Bronchial epithelial cell (primary cell): ENCODE results near the gene LONRF2. TPM values are rescaled to one million over a fixed set of nuclear protein-coding genes. Genes with fewer than 3 reads are reported as not detected.
A peak's percentile ranks its signal among the peaks of the same experiment; 100 is the strongest.

Experiments used
- DNase-seq: peaks from one replicate; pipeline ENCODE4 v3.0.0-alpha.2; 2010; ENCODE audit warnings: low read depth
- FAIRE-seq: peaks from 2 replicates; lab custom pipeline; 2011; peaks lifted over from hg19 to GRCh38; lab: Jason Lieb, UNC
- H3K27me3 ChIP-seq: 2 replicates; pipeline ENCODE4 v1.5.1; 2011; ENCODE audit warnings: low read length; ENCODE audit not compliant: control insufficient read depth, insufficient read depth
- H3K36me3 ChIP-seq: 2 replicates; pipeline ENCODE4 v1.5.1; 2011; ENCODE audit warnings: low read length; ENCODE audit not compliant: control insufficient read depth, insufficient read depth
- H3K4me3 ChIP-seq: 2 replicates; pipeline ENCODE4 v1.5.1; 2011; ENCODE audit warnings: mild to moderate bottlenecking, low read depth, low read length, control low read depth
- CTCF ChIP-seq: IDR thresholded peaks from 2 replicates; pipeline ENCODE4 v1.5.1; 2011; ENCODE audit warnings: mild to moderate bottlenecking, moderate library complexity, low read length, control low read depth, inconsistent platforms; ENCODE audit not compliant: insufficient read depth, severe bottlenecking
- total RNA-seq: library from RNA; depleted of rRNA; stranded (reverse); fragments of >200 nt; gene quantifications from 2 replicates; pipeline ENCODE4 v1.2.1, GENCODE V29; 2014

LONRF2 gene
- total RNA-seq, 1 donor from 2014 or later: not detected

GRCh38 chr2:100327742-100328141 is 5.4 kb upstream of the LONRF2 start:
- Histone ChIP-seq H3K27me3 (peaks cover 4% of the 10 kb centered on the region), H3K36me3 (no peaks in the 10 kb centered on the region), H3K4me3 (no peak overlapping the region)
- FAIRE-seq: no peak
- DNase-seq: no peak
- TF ChIP-seq CTCF: no peak

DNA sequence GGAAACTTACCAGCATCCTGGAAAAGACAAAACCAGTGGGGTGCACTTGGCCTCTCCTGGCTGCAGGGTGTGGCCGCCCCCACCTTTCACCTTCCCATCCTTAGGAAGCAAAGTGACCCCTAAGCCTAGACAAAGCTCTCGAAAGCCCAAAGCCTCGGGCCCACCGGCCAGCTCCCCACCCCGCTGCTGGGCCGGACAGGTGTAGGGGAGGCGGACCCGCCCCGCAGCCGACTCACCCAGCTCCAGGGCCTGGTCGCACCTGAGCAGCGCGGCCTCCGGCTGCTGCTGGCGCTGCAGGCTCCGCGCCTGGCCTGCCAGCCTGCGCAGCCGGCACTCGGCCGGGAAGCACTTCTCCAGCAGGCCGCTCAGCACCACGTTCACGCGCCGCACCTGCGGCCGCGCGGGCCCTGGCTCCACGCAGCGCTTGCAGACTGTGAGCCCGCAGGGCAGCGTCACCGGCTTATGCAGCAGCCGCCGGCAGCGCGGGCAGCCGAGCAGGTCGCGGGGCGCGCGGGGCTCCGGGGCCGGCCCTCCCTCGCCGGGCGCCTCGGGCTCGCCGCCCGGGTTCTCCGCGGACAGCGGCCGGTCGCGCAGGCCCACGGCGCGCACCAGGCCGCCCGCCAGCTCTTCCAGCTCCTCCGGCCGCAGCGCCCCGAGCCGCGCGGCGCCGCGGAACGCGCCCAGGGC is 979 bp downstream of the LONRF2 start:
- peak; percentile 25 for TF ChIP-seq CTCF
- Histone ChIP-seq H3K4me3 (no peak overlapping the region), H3K27me3 (peaks cover 20% of the 10 kb centered on the region), H3K36me3 (no peaks in the 10 kb centered on the region)
- FAIRE-seq (no peak), DNase-seq (peak; percentile 10)

GRCh38 chr2:100320547-100321178 is 1.6 kb downstream of the LONRF2 start:
- FAIRE-seq: no peak
- no peak for DNase-seq
- Histone ChIP-seq H3K27me3 (peaks cover 20% of the 10 kb centered on the region), H3K36me3 (no peaks in the 10 kb centered on the region), H3K4me3 (no peak overlapping the region)
- TF ChIP-seq CTCF: no peak

- peaks cover 14% of the 10 kb centered on the region for H3K27me3 ChIP-seq
- H3K36me3 ChIP-seq: no peaks in the 10 kb centered on the region
- no peak overlapping the region for H3K4me3 ChIP-seq
- TF ChIP-seq CTCF: no peak
- DNase-seq: no peak
- no peak for FAIRE-seq
Measured at GRCh38 chr2:100317634-100318033, 4.7 kb downstream of the LONRF2 start.

- Histone ChIP-seq H3K36me3 (no peaks in the 10 kb centered on the region), H3K4me3 (no peak overlapping the region), H3K27me3 (no peaks in the 10 kb centered on the region)
- DNase-seq (no peak), FAIRE-seq (no peak)
- TF ChIP-seq CTCF: no peak
Measured at GRCh38 chr2:100309973-100310719, 12.2 kb downstream of the LONRF2 start.
